ENCODE measurements around the gene MLEC. TPM values are rescaled to one million over a fixed set of nuclear protein-coding genes. Genes with fewer than 3 reads are reported as not detected.
"Not testable (repeated sequence)": the region's sequence is repeated elsewhere in the genome, so short reads cannot be mapped to it uniquely, and the experiment has no call there.

MLEC gene
- polyA plus RNA-seq, 3 donors, result 172 to 190 (median 187) TPM

DNA sequence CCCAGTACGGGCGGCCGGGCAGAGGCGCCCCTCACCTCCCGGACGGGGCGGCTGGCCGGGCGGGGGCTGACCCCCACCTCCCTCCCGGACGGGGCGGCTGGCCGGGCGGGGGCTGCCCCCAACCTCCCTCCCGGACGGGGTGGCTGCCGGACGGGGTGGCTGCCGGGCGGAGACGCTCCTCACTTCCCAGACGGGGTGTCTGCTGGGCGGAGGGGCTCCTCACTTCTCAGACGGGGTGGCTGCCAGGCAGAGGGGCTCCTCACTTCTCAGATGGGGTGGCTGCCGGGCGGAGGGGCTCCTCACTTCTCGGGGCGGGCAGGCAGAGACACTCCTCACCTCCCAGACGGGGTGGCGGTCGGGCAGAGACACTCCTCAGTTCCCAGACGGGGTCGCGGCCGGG is 45.2 kb downstream of the MLEC start:
- DNase-seq (ENCODE audit: extremely low read depth in 1 of 11, low read depth in 9 of 11, low spot score in 4 of 11), result not testable (repeated sequence)

DNA sequence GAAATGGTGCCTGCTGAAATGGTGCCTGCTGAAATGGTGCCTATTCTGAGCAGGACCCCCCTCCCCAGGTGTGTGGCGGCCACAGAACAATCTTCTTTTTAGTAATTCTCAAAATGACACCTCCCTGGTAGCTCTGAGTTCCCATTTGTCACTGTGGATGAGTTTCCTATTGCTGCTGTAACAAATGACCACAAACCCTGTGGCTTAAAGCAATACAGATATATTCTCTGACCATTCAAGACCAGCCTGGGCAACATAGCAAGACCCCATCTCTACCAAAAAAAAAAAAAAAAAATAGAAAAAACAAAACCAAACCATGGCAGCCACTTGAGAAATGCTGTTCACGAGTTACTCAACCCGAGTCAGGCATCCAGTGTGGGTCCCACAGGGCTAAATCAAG is 46.6 kb downstream of the MLEC start:
- DNase-seq (ENCODE audit: extremely low read depth in 1 of 11, low read depth in 9 of 11, low spot score in 4 of 11), result no peak

DNA sequence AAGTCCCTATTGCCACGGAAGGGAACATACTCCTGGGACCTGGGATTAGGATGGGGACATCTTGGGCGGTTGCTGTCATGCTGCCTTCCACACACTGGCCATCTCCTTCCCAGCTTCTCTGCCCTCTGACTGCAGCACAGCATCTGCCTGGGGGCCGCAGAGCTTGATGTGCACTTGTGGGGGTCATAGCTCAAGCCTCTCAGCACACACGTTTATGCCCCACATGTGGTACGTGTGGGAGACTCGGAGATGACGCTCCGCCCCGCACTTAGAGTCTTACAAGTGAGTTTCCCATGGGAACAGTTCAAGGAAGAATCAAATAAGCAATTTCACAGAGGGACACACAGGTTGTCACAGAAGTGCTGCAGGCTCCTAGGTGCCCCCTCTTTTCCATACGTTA is 47.3 kb downstream of the MLEC start:
- DNase-seq (ENCODE audit: extremely low read depth in 1 of 11, low read depth in 9 of 11, low spot score in 4 of 11), result no peak

- no peak for DNase-seq (ENCODE audit: extremely low read depth in 1 of 11, low read depth in 9 of 11, low spot score in 4 of 11)
Observed at GRCh38 chr12:120735181-120735580, 48.2 kb downstream of the MLEC start.

GRCh38 chr12:120736404-120737331 is 49.7 kb downstream of the MLEC start:
- DNase-seq (ENCODE audit: extremely low read depth in 1 of 11, low read depth in 9 of 11, low spot score in 4 of 11), result no peak

- no peak for DNase-seq (ENCODE audit: extremely low read depth in 1 of 11, low read depth in 9 of 11, low spot score in 4 of 11)
Observed at GRCh38 chr12:120737557-120738251, 50.8 kb downstream of the MLEC start.

DNA sequence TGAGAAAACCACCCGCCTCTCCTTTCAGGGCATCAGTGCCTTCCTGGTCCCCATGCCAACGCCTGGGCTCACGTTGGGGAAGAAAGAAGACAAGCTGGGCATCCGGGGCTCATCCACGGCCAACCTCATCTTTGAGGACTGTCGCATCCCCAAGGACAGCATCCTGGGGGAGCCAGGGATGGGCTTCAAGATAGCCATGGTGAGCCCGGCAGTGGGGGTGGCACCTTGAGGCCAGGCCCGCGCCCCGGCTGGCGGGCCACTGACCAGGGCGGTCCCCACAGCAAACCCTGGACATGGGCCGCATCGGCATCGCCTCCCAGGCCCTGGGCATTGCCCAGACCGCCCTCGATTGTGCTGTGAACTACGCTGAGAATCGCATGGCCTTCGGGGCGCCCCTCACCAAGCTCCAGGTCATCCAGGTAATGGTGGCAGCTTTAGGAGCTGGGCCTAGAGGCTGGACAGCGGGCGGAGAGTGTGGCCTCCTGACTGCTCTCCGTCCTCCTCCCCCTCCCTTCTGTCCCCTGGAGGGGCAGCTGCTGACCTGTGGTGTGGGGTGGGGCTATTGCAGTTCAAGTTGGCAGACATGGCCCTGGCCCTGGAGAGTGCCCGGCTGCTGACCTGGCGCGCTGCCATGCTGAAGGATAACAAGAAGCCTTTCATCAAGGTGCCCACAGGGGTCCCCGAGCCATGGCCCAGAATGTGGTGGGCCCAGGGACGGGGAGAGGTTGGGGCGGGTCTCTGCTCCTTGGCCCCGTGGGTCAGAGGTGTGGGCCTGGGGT is 51.5 kb downstream of the MLEC start:
- DNase-seq (ENCODE audit: extremely low read depth in 1 of 11, low read depth in 9 of 11, low spot score in 4 of 11), result no peak

GRCh38 chr12:120739031-120739762 is 52.2 kb downstream of the MLEC start:
- no peak for DNase-seq (ENCODE audit: extremely low read depth in 1 of 11, low read depth in 9 of 11, low spot score in 4 of 11)

- DNase-seq (ENCODE audit: extremely low read depth in 1 of 11, low read depth in 9 of 11, low spot score in 4 of 11), result no peak
Observed at GRCh38 chr12:120739821-120740613, 53.1 kb downstream of the MLEC start.

- DNase-seq (ENCODE audit: extremely low read depth in 1 of 11, low read depth in 9 of 11, low spot score in 4 of 11), result no peak
Observed at GRCh38 chr12:120740871-120741270, 53.9 kb downstream of the MLEC start.

GRCh38 chr12:120741476-120742421 is 54.8 kb downstream of the MLEC start:
- no peak for DNase-seq (ENCODE audit: extremely low read depth in 1 of 11, low read depth in 9 of 11, low spot score in 4 of 11)

GRCh38 chr12:120744922-120745493 is 58.1 kb downstream of the MLEC start:
- no peak for DNase-seq (ENCODE audit: extremely low read depth in 1 of 11, low read depth in 9 of 11, low spot score in 4 of 11)

- DNase-seq (ENCODE audit: extremely low read depth in 1 of 11, low read depth in 9 of 11, low spot score in 4 of 11), result no peak
Observed at GRCh38 chr12:120748242-120748641, 61.3 kb downstream of the MLEC start.

GRCh38 chr12:120749256-120749655 is 62.3 kb downstream of the MLEC start:
- DNase-seq (ENCODE audit: extremely low read depth in 1 of 11, low read depth in 9 of 11, low spot score in 4 of 11), result no peak

- DNase-seq (ENCODE audit: extremely low read depth in 1 of 11, low read depth in 9 of 11, low spot score in 4 of 11), result no peak
Observed at GRCh38 chr12:120750806-120751205, 63.9 kb downstream of the MLEC start.

GRCh38 chr12:120751389-120751788 is 64.4 kb downstream of the MLEC start:
- DNase-seq (ENCODE audit: extremely low read depth in 1 of 11, low read depth in 9 of 11, low spot score in 4 of 11), result no peak
